MM.1S (cell line): ENCODE results near the gene RNF125.

ENCODE experiments used
- CTCF ChIP-seq: fragments of 300-600 bp; sonication (generic); IDR thresholded peaks from 2 replicates; pipeline ENCODE4 v1.5.1; 2016; ENCODE audit warnings: antibody characterized with exemption, low read length, mixed read lengths
- EZH2 ChIP-seq: fragments of 300-600 bp; sonication (generic); optimal IDR thresholded peaks from 2 replicates; pipeline ENCODE3; 2017; ENCODE audit warnings: low read depth, mild to moderate bottlenecking, antibody characterized with exemption, low read length, mixed read lengths
- EZH2phosphoT487 ChIP-seq: fragments of 300-600 bp; sonication (generic); IDR thresholded peaks from 2 replicates; pipeline ENCODE4 v1.6.1; 2018; ENCODE audit warnings: antibody characterized with exemption, low read length

- no peak for TF ChIP-seq CTCF
- no peak for TF ChIP-seq EZH2
- no peak for TF ChIP-seq EZH2phosphoT487
Observed at GRCh38 chr18:32060026-32060425, 41.4 kb downstream of the RNF125 start.
